A204.1 (cell line): ENCODE measurements around the gene CEACAM4.

Experiments used
- FAIRE-seq: peaks from 2 replicates; lab custom pipeline; 2012; peaks lifted over from hg19 to GRCh38; lab: Jason Lieb, UNC

CEACAM4 gene

DNA sequence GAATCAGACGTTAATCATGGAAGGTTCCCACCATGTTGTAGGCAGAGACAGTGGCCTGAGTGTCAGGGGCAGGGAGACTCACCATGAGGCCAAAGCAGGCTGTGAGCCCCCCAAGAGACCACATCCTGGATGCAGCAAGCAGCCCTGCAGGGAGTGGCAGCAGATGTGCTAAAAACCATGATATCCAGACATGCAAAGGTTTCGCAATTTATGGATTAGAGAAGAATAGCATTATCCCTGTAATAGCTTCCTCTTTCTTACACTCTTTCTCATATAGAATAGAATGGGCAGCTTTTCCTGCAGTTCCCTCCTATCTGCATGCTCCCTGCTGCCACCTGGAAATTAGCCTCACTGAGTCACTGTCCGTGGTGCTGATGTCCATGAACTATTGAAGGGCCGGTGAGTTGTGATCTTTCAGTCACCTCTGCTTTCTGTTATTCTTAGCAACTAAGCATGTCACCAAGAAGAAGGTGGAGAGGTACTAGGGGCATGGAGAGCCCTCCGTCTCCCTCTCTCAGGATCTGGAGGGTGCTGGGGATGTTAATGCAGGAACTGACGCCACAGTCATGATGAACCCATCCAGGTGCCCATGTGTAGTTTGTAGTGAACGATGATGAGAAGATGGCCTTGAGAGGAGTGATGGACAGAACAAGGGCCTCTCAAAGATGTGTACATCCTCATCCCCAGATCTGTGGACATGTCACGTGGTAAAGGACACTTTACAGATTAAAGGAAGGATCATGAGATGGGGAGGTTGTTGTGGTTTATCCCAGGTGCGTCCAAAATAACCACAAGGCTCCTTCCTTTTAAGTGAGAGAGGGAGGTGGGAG lies 9.9 kb downstream of the CEACAM4 start:
- FAIRE-seq, result no peak

DNA sequence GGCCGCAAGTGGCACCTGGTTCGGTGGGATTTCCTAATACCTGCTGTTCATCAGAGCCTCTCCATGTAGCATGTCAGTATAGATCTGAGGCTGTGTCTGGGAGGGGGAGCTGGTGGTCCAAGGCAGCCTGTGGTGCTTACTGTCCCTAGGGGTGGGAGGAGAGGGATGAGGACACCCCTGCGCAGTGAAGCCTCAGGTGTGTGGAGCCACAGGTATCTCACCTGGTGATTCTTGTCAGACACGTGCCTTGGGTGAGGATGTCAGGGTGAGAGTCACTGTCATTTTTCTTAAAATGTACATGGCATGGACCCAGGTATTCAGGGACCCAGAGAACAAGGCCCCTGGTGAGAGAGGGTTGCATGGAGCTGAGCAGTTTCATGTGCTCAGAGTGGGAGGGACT lies 11.7 kb downstream of the CEACAM4 start:
- FAIRE-seq, result no peak

DNA sequence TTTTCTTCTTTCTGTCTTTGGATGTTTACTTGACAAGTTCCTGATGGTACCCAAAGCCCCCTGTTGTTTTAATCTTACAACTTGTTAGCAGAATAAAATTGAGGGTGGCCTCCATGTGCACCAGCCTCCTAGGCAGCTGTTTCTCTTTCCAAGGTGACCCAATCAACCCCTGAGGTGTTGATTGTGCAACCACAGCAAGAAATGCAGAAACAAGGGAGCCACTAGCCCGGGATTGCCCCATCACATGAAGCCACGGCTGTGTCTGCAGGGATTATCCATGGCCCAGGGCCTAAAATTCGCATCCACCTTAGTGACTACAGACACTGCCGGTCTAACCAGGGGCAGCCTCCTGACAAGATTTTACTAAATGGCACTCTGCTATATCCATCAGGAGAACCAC lies 14.4 kb downstream of the CEACAM4 start:
- FAIRE-seq, result no peak

DNA sequence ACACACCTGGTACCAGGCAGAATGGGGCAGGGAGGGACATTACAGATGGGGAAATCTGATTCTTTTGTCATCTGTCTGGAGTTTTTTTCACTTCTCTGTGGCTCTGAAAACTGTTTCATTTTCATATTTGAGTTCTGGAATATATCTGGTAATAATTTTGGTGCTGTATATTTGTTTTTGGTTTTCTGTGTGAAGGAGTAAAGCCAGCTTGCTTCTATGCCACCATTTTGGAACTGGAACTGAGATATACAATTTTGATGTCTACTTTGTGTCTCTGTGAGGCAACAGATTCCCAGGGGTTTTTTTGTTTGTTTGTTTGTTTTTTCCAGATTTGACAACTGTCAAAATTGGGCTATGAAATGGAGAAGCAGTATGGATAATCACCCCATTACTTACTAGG lies 16.1 kb downstream of the CEACAM4 start:
- FAIRE-seq, result no peak

DNA sequence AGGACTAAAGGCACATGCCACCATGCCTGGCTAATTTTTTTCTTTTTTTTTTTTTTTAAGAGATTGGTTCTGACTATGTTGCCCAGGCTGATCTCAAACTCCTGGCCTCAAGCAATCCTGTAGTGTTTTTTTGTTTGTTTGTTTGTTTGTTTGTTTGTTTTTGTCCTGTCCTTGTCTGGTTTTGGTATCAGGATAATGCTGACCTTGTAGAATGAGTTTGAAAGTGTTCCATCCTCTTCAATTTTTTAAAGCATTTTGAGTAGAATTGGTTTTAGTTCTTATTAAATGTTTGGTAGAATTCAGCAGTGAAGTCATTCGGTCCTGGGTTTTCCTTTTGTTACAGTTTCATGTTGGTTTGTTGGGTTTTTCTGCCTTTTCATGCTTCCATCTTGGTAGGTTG lies 19.2 kb downstream of the CEACAM4 start:
- no peak for FAIRE-seq

DNA sequence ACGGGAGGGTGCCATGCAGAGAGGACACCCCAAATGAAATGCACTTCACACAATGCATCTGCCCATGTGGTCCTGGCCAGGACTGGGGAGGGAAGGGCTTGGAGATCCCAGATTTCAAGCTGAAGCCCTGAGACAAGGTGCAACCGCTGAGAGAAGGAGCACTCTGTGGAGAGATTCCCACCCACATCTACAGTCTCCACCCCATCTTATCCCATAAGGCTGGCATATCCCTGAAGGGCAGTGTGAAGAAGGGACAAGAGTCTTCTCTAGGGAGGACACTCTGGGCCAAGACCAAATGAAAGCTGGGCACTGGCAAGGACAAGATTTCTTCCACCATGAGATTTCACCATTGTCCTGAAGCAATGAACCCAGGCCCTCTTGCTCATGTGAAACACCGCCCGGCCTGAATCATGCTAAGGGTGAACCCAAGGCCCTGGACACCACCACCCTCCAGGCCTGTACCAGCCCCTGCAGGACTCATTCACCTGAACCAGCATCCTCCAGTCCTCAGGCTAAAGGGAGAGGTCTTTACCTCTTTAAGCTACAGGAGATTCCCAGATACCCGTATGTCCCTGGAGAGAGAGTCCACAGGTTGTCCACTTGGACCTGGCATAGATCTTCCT lies 20.5 kb downstream of the CEACAM4 start:
- FAIRE-seq, result no peak

DNA sequence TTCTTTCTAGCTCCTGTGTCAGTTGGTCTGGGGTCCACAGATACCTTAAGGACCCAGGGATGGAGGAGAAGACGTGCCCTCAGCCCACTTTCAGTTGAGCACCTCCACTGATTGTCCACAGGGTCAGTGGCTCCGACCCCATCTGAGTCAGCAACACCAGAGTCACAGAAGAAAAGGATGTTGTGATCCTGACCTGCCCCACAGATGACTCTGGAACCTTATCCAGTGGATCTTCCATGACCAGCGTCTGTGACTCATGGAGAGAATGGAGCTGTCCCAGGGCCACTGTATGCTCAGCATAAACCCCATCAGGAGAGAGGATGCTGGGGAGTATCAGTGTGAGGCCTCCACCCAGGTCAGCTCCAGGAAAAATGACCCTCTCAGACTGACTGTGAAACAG lies 22.0 kb downstream of the CEACAM4 start:
- FAIRE-seq, result no peak

DNA sequence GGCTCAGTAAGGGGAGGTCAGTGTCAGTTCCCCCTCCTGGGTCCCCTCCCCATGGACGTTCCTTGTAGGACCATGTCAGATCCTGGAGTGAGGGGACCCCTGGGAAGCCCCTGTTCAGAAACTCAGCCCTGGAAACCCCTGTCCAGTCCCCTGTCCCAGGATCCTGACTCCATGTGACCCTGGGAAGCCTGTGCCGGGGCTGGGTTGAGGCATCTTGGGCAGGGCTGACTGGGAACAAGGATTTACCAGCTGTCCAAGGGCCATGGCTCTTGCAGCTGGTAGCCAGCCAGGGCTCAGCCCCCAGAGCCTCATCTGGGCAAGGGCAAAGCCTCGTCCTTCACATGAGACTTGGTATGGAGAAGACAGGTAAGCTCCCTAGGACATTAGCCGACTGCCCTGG lies 25.1 kb downstream of the CEACAM4 start:
- no peak for FAIRE-seq

DNA sequence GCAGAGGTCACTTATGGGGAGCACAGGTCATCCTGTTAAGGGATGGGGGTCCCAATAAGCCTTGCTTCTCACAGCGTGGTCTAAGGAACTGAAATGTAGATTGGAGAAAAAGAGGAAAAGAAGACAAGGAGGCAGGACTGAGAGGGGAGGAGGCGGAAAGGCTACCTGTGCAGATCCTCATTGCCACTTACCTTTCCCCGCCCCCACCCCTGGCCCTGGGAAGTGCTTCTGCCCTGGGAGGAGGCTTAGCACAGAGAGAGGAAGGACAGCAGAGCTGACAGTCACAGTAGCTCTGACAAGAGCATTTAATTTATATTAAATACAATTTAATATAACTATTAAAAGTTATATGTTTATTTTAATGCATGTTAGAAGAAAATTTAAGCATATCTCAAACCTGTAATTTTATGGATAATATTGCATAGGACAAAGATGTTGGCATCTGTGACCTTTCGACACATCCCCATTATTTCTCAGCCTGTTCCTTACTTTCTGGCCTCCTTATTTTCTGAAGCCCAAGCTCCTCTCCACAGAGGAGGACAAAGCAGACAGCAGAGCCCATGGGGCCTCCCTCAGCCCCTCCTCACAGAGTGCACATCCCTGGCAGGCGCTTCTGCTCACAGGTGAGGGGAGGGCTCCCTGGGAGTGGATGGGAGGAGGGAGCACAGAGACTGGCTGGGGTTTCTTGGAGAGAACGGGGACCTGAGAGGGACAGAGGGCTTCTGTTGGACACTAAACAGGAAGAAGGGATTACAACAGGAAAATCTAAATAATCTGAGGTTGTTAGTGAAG lies 27.5 kb downstream of the CEACAM4 start:
- no peak for FAIRE-seq

DNA sequence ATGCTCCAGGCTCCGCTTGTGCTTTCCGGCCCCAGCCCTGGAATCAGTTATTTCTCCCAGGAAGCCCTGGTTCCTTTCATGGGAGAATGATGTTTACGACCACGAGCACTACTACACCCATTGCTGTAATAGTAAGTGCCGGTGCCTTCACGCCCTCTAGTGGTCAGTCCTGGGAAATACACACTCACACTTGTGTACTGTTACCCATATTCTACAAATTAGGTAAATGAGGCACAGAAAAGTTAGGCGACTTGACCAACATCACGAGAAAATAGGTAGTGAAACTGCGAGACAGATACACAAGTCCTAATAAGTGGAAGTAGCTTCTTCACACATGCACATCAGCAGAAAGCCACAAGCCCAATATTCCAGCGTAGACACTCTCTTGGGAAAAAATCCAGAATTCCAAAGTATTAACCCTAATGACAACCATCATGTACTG lies 29.3 kb downstream of the CEACAM4 start:
- peak; percentile 73 for FAIRE-seq

DNA sequence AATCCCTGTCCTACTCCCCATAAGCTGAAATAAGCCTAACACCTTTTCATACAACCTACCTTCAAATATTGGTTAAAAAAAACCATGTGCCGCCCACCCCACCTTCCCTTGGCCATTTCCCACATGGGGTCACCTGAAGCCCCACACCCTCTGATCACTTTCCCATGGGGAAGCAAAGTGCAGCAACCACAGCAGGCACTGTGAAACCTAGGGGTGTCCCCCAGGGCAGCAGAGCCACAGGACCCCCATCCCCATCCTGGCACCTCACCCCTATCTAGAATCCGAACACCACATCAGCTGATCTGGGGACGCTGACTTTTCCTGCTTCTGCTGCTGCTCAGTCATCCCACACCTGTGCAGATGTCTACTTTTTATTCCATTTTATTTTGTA lies 31.0 kb downstream of the CEACAM4 start:
- FAIRE-seq, result no peak

DNA sequence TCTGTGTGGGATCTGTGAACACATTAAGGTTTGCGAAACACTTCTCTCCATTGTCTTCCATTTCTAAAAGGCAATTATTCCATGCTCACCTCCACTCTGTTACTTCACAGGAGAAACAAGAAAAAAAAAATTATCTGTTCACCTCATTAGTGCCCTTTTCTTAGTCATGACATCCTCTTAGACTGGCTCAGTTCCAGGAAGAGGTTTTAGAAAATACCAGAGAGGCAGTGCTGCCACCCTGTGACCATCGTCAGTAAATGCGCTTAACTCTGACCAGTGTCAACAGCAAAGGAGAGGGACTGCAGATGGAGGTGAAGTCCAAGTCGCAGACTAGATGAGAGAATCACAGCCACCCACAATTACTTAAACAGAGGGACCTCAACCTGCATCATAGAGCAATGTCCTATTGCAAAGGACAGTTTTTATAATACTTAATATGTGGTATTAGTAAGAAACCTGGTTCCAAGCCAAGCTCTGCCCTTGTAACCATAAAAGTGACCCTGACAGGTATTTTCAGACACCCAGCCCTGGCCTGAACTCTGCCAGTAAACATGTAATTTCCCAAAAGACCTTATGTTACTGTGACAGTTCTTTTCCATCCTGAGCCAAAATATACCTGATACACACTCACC lies 31.5 kb downstream of the CEACAM4 start:
- FAIRE-seq, result peak; percentile 62

DNA sequence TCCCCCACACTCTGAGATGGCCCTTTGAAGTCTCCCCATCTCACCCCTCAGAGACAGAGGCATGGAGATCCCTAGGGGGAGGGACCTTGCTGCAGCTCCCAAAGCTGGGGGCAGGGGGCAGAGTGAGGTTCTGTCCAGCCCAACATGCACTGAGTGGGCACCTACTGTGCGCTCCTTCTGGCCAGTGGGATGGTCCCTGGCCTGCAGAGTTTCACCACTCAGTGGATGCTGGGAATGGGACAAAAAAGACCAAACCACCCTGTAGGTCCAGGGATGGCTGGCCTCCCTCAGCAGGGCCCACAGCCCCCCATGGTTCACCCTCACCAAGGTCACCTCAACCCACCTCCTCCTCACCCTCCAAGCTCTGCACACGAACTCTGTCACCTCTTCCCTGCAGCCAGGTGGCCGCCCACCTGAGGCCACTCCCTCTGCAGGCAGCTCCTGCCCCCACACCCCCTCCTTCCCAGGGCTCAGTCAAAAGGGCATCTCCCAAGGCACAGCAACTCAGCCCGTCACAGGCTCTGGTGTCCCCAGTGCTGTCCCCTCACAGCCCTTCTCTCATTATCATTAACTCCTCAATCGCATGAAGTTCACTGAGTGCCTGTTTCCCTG lies 34.8 kb downstream of the CEACAM4 start:
- FAIRE-seq, result no peak

DNA sequence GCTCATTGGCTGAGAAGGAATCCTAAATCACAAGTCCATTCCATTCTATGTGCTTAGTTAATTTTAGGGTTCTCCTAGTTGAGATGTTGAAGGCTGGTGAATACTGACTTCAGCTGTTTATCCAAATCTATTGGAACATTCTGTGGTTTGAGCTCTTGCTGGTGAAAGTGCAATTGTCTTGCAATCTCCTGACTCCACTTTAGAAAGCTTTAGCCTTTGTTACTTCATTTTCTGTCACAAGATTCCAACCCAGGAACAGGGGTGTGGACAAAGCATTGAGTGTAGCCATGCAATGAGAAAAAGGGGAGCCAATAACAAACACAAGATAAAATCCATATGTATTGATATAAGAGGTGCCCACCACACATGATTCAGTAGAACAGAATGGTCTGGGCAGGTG lies 35.9 kb downstream of the CEACAM4 start:
- no peak for FAIRE-seq

DNA sequence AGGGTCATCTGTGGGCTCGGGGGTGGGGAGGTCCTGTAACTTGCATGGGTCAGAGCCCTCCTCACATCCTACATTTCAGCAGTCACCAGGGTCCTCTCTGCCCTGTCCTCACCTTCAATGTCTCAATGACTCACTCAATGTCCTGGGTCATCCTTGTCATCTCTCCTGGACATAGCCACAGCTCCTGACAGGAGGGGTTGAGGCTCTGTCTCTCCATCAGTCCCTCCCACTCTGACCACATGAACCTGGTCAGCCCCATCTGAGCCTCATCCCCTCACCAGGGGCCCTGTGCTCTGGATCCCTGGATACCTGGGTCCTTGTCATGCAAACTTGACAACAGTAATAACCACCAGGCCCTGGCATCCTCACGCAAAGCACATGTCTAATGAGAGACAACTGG lies 37.5 kb downstream of the CEACAM4 start:
- FAIRE-seq, result no peak

DNA sequence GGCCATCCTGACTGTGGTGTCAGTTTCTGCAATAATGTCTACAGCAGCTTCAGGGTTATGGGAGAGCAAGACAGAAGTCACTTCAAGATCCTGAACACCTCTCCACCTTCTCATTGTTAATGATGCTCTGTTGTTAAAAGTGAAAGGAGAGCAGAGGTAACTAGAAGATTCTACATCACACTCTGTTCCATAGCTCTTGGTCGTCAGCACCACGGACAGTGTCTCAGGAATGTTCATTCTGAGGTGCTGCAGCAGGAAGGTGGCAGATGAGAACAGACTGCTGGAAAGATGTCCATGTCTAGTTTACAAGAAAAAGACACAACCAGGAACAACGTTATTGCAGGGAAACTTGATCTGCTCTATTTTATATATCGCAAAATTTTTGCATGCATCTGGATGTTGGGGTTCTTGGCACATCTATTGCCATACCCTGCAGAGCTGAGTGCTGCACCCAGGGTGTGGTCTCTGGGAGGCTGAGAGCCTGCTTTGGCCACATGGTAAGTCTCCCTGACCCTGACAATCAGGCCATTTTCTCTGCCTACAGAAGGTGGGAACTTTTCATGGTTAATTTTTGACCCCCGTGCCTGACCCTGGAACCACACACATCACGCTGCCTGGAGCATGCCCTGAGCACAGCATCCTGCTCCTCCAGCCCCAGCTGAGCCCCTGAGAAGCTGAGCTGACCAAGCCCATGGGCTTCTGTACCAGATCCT lies 38.2 kb downstream of the CEACAM4 start:
- FAIRE-seq, result no peak

DNA sequence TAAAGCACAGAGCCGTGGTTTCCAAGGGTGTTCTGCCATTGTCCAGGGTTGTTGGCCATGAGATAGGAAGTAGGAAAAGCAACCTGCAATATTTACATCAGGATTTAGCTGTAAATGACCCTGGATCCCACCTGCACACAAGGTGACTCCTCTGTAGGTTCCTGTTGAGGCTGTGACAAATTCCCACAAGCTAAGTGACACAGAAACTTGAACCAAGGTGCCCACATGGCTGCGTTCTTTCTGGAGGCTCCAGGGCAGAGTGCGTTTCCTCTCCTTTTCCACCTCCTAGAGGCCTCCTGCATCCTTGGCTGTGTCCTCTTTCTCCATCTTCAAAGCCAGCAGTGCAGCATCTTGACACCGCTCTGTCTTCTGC lies 39.0 kb downstream of the CEACAM4 start:
- no peak for FAIRE-seq

DNA sequence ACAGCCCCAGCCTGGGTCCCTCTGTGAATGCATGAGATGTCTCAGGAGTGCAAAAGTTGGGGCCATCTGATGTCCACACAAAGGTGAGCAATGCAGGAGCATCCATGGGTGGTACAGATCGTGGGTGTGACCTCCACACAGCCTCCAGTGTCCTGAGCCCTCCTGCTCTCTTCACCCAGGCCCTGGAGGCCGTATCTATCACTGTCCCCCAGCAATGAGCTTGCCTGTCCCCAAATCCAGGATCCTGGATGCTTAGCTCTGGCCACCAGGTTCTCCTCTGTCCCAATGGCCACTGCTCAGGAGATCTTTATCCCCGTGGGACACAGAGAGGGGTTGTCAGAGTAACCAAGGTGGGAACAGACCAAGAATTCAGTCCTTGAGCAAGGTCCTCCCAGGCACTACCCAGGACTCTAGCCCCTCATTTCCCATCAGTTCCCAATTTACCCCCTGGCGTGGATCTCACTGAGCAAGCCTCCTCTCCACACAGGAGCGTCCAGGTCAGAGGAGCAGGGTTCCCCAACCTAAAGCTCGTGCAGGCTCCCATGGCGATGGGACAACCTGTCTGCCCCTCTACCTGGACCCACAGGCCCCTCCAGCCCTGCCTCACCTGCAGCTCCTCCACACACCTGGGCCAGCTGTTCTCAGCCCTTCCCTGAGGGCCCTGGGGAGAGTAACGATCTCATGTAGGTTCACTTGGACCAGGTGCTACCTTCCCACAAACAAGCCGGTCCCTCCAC lies 39.6 kb downstream of the CEACAM4 start:
- no peak for FAIRE-seq

DNA sequence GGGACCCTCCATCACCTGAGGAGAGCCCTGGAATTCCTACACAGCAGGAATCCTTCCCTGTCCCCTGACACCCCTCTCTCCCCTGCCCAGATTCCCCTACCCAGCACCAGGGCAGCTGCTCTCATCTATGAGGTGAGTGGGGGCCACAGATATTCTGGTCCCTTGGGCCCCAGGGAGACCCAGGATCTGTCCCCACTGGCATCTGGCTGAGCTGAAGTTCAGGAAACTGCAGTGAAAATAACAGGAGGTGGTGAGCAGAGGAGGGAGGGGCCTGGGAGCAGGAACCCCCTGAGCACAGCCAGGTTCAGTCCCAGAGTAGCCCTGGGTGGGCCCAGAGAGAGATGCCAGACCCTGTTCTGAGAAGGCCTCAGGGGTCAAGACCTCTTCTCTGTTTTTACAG lies 40.8 kb downstream of the CEACAM4 start:
- FAIRE-seq, result no peak

DNA sequence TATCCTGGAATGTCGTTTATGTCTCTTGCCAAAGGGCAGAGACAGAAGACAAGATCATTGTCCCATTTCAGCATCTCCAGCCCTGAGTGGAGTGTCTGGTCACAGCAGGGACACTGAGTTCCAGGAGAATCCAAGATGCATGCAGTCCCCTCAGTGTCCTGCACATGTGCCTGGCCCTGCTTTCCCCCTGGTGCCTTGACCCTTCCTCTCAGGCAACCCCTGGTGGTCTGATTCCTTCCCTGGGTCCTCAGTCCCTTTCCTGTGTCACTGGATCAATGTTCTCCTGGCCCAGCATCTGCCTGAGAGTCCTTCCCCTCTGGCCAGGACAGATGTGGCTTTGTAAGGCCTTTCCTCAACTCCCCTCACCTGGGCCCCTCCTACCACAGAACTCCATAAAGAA lies 41.9 kb downstream of the CEACAM4 start:
- no peak for FAIRE-seq

DNA sequence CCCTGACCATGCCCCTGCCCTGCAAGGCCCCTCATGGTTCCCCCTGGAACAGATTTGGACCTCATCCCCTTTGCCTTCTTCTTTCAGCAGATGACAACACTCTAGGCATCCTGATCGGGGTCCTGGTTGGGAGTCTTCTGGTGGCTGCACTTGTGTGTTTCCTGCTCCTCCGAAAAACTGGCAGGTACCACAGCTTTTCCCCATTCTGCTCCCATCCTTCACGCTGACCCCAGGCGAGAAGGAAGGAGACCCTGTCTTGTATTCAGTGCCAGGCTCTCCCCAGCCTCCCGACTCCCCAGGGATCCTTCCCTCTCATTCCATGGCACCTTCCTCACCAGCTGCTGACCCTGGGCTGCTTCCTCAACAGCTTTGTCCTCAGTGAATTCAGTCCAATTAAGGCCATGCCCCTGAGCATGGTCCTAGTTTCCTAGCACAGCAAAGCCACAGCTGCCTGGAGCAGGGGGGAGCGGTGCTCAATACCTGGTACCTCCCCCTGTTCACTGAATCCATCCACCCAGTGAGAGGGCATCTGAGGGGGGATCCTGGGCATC lies 42.5 kb downstream of the CEACAM4 start:
- no peak for FAIRE-seq
